CD4-positive, alpha-beta T cell treated with Interleukin-6 at 100 ng/mL for 8 hours (primary cell): Measurements from ENCODE around the gene CIPC.

ENCODE experiments used
- DNase-seq: peaks from one replicate; pipeline ENCODE4 v3.0.0-alpha.2; 2020; ENCODE audit warnings: mixed read lengths, low spot score

Gene CIPC

DNA sequence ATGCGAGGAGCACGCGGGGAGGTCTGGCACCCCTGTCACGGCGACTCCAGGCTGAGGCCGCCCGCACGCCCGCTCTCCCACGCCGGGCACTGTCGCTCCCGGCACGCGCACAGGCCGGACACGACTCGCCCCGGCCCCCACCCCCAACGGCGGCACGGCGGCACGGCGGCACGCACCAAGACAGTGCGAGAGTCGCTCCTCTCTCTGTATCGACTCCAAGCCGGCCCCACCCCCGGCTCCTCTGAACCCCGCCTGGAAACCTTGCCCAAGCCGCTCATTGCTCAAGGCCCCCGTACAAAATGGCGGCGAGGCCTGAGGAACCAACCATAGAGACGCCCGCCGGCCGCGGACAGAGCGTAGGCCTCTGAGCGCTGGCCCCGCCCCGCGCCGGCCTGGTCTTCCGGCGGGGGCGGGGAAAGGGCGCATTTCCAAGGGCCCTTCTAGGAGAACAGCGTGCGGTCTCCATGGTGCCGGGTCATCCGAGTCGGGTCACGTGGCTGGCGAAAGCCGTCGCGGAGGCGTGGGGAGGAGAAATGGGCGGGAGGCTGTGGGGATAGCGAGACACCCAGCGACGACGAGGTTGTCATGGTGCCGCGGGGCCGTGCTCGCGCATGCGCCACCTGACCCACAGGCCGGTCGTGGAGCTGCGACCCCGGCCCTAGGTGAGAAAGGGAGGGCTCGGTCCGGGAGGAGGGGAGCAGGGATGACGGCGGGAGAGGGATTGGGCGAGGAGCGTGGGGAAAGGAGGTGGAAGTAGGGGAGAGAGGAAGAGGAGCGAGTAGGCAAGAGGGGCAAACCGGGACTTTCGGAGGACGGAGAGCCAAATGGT lies at the start of gene CIPC:
TSS of gene CIPC (plus strand) at position 559 of the 829 bp plus-strand sequence. CDS start 7,451 bp downstream, outside the sequence.
- DNase-seq, result peak; percentile 99

DNA sequence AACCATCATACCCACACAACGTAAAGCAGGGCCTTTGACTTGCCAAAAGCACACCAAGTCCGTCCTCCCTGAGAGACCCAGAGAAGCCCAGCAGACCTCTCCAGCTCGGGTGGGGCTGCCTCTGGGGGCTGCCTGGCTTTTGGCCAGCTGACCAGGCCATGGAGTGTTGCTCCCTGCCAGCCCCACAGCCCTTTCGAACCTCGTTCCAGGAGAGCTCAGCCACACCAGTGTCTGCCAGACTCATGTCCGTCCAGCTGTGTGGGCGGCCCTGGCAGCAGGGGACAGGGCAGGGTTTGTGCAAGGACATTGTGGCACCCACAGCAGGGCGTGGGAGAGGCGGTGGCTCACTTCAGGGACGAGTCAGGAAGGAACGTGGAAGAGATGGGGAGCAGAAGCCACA lies 46.9 kb upstream of the CIPC start:
- DNase-seq, result no peak

GRCh38 chr14:77052281-77053044 lies 45.6 kb upstream of the CIPC start:
- no peak for DNase-seq

GRCh38 chr14:77053046-77053841 lies 44.8 kb upstream of the CIPC start:
- DNase-seq, result peak; percentile 80

- peak; percentile 28 for DNase-seq
Observed at GRCh38 chr14:77055306-77055705, 42.8 kb upstream of the CIPC start.

GRCh38 chr14:77055981-77056380 lies 42.1 kb upstream of the CIPC start:
- DNase-seq, result no peak

- no peak for DNase-seq
Observed at GRCh38 chr14:77058117-77058516, 39.9 kb upstream of the CIPC start.

GRCh38 chr14:77058785-77059184 lies 39.3 kb upstream of the CIPC start:
- no peak for DNase-seq

- no peak for DNase-seq
Observed at GRCh38 chr14:77059276-77059915, 38.7 kb upstream of the CIPC start.

GRCh38 chr14:77061630-77062257 lies 36.3 kb upstream of the CIPC start:
- no peak for DNase-seq

DNA sequence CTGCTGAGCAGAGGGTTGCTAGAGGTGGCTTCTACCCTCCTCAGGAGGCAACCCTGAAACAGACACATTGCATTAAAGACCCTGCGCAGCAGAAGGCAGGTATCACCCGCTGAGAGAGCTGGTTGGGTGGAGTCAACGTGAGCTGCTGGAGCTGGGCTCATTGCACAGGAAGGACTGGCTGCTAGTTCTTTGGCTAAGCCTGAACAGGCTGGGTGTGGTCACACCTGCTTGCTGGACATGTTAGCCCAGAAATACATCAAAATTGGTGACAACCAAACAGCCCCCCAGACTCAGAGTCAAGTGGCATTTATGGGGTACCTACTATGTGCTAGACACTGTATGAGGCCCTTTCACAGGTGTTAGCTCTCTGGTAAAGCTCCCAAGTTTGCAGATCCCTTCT lies 35.8 kb upstream of the CIPC start:
- DNase-seq, result no peak

DNA sequence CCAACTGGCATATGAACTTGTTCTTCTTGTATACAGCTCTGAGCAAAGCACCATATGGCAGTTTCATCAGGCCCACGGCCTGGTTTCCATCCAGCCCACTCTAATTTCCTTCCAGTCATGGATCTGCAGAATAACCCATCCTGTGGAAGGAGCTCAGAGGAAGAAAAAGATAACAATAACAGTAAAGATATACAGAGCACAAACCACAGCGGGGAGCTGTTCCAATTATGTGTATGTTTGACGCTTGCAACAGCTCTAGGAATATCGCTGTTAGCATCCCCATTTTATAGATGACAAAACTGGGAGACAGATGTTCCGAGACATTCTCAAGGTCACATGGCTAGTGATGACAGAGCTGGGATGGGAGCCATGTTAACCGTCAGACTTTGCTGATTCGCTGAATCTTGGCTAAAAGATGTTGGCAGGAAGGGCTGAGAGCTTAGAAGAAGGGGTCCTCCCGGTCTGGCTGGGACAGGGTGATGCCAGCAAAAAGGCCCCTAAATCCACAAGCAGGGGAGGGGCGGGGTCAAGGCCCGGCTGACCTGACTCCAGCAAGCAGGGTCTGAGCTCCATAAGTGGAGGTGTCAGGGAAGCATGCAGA lies 34.4 kb upstream of the CIPC start:
- DNase-seq, result no peak

- no peak for DNase-seq
Observed at GRCh38 chr14:77064521-77065178, 33.4 kb upstream of the CIPC start.

GRCh38 chr14:77065851-77066577 lies 32.0 kb upstream of the CIPC start:
- DNase-seq, result no peak

GRCh38 chr14:77066578-77067172 lies 31.4 kb upstream of the CIPC start:
- DNase-seq, result no peak

- DNase-seq, result peak; percentile 46
Observed at GRCh38 chr14:77067632-77068516, 30.2 kb upstream of the CIPC start.

- DNase-seq, result no peak
Observed at GRCh38 chr14:77068517-77069200, 29.4 kb upstream of the CIPC start.

GRCh38 chr14:77069551-77069950 lies 28.5 kb upstream of the CIPC start:
- no peak for DNase-seq
